Activated T-cell treated with anti-CD3 and anti-CD28 coated beads, Interleukin-2, amount 50 U/mL, for 48 hours (primary cell): ENCODE measurements around the gene CDS2.

Source experiments
- DNase-seq, 2 experiments: peaks; one replicate each; pipeline ENCODE4 v3.0.0-alpha.2; 2020

The CDS2 gene

GRCh38 chr20:5215672-5216304 lies 89.0 kb downstream of the CDS2 start:
- DNase-seq: no peak

GRCh38 chr20:5216663-5217062 lies 89.9 kb downstream of the CDS2 start:
- peak in 1 of 2 experiments; percentile 4 for DNase-seq

DNA sequence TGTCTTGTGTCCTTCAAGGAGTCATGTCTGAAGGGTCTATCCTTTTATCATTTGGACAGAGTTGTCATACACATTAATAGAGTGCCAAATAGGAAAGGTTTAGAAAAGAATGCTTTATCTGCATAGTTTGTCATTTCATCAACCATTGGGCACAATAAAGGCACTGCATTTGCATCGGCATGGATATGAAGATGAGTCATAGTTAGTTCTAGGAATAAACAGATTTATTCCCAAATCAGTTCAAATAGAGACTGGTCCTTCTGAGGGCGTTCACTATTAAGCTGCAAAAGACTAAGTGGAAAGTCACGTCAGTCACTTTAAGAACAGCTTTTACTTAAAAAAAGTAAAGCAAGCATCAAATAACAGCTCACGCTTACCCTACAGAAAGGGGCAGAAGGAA lies 90.8 kb downstream of the CDS2 start:
- peak in 1 of 2 experiments; percentile 1 for DNase-seq

GRCh38 chr20:5220321-5221060 lies 93.7 kb downstream of the CDS2 start:
- DNase-seq: no peak

- DNase-seq: no peak
Measured at GRCh38 chr20:5221061-5221430, 94.2 kb downstream of the CDS2 start.

DNA sequence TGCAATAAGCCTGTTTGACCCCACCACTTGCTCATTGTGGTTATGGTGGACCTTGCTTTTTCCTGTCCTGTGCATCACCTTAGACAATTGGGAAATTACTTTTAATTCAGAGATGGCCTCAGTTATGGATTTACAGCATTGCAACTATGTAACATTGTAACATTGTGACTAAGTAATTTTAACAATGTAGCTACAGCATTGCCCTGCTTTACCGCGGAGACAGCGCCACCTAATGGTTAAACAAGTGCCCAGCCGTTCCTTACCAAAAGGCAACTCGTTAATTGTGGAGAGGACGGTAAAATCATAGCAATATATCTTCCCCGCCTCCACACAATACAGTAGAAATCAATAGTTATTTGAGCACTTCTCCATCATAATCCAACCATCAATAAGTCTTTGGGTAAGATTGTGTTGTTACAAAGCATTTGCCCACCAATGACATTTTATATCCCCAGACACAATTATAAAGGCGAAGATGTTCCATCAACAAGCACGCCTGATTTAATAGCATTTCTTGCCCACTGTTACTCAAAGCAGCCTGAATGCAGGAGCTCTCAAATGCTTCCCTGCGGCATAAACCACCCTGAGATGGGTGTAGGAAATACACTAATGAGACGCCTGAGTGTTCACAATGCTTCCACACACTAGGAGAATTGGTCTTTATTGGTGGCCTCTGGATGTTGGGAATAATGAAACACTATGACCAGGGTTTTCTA lies 96.3 kb downstream of the CDS2 start:
- DNase-seq: peak; percentile 69 to 70

DNA sequence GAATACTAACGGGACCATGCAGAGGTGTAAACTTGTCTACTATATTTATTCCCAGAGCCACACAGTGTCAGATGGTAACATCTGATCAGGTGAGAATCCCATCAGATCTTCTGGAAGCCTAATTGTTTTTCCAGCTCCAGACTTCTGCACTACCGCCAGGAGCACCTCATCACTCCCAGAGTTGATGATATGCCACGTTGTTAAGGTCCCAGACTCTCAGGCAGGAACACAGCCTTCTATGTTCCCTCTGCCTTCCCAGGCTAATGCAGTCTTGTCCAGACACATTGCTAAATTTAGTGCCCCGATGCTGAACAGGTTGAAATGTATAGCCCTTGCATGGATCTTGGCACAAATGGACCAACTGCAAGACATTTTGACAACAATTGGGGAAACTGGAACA lies 103.7 kb downstream of the CDS2 start:
- DNase-seq: no peak

- DNase-seq: no peak
Measured at GRCh38 chr20:5234158-5234557, 107.3 kb downstream of the CDS2 start.

DNA sequence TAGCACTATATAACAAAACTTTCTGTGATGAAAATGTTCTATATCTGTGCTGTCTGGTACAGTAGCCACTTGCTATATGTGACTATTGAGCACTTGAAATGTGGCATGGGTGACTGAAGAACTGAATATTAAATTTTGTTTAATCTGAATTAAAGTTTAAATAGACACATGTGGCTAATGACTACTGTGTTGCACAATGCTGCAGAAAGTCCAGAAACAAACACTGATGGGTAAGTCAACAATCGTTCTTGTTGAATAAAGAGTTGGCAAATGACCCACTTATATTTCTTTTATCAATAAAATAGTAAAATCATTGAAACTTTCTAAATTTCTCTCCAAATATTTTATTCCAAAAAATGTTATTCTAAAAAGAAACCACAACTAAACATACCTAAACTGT lies 108.2 kb downstream of the CDS2 start:
- DNase-seq: no peak
